OCI-LY7 (cell line): ENCODE data around the gene KIF20A. TPM values are rescaled to one million over a fixed set of nuclear protein-coding genes. Genes with fewer than 3 reads are reported as not detected.
"Not testable (repeated sequence)": the region's sequence is repeated elsewhere in the genome, so short reads cannot be mapped to it uniquely, and the experiment has no call there.

Source experiments
- BruUV-seq: library from RNA; stranded (reverse); fragments of 400-500 nt; replicated peaks from 2 replicates; lab custom pipeline; 2021; lab: Mats Ljungman, UMichigan
- CTCF ChIA-PET: fragments of 300-600 bp; sonication (Branson Sonifier 250); formaldehyde crosslinking; loops from one replicate; lab custom pipeline; 2022; ENCODE audit warnings: antibody characterized with exemption; ENCODE audit not compliant: unreplicated experiment; lab: Charles Lee
- POLR2A ChIA-PET: fragments of 300-600 bp; sonication (Branson Sonifier 250); formaldehyde crosslinking; loops from one replicate; lab custom pipeline; 2022; ENCODE audit warnings: antibody characterized with exemption; lab: Charles Lee
- DNase-seq: peaks from one replicate; pipeline ENCODE4 v3.0.0-alpha.2; 2015; ENCODE audit warnings: low spot score
- H2AFZ ChIP-seq: fragments of 200-600 bp; sonication (generic), shearing (Covaris generic); 2 replicates; pipeline ENCODE4 v1.6.1; 2014; ENCODE audit warnings: mild to moderate bottlenecking, antibody characterized with exemption, low read length, moderate library complexity
- H3K27ac ChIP-seq: fragments of 200-600 bp; sonication (generic); 2 replicates; pipeline ENCODE4 v1.5.1; 2014; ENCODE audit warnings: mixed run types, low read depth, mild to moderate bottlenecking, moderate library complexity, low read length, inconsistent platforms; ENCODE audit not compliant: poor library complexity, severe bottlenecking
- H3K36me3 ChIP-seq: fragments of 200-600 bp; sonication (generic); 2 replicates; pipeline ENCODE4 v1.6.1; 2014; ENCODE audit warnings: mild to moderate bottlenecking, antibody characterized with exemption, low read length, moderate library complexity, mixed read lengths; ENCODE audit not compliant: insufficient read depth
- H3K4me1 ChIP-seq: fragments of 200-600 bp; sonication (generic); 2 replicates; pipeline ENCODE4 v1.5.1; 2014; ENCODE audit warnings: mild to moderate bottlenecking, low read length; ENCODE audit not compliant: insufficient read depth, poor library complexity, severe bottlenecking
- H3K4me2 ChIP-seq: fragments of 200-600 bp; sonication (generic); 2 replicates; pipeline ENCODE4 v1.6.1; 2014; ENCODE audit warnings: mild to moderate bottlenecking, low read length
- H3K4me3 ChIP-seq: fragments of 200-600 bp; sonication (generic); 2 replicates; pipeline ENCODE4 v1.5.1; 2014; ENCODE audit warnings: mild to moderate bottlenecking, low read depth, low read length; ENCODE audit not compliant: poor library complexity, severe bottlenecking
- H3K79me2 ChIP-seq: fragments of 200-600 bp; sonication (generic); 2 replicates; pipeline ENCODE4 v1.6.1; 2016; ENCODE audit warnings: low read depth, mild to moderate bottlenecking, low read length, moderate library complexity, mixed read lengths; ENCODE audit not compliant: insufficient read depth
- H3K9me2 ChIP-seq: fragments of 200-600 bp; sonication (generic); 2 replicates; pipeline ENCODE4 v1.6.1; 2016; ENCODE audit warnings: mild to moderate bottlenecking, low read length, mixed read lengths; ENCODE audit not compliant: insufficient read depth
- H3K9me3 ChIP-seq: fragments of 200-600 bp; sonication (generic); 2 replicates; pipeline ENCODE4 v1.6.1; 2014; ENCODE audit warnings: mild to moderate bottlenecking, mixed run types, low read length, mixed read lengths
- H4K20me1 ChIP-seq: fragments of 200-600 bp; sonication (generic); 2 replicates; pipeline ENCODE4 v1.6.1; 2014; ENCODE audit warnings: mild to moderate bottlenecking, antibody characterized with exemption, low read length, moderate library complexity, mixed read lengths; ENCODE audit not compliant: insufficient read depth
- EZH2phosphoT487 ChIP-seq: fragments of 200-600 bp; sonication (generic); IDR thresholded peaks from 2 replicates; pipeline ENCODE4 v1.6.1; 2018; ENCODE audit warnings: low read depth, borderline replicate concordance, mild to moderate bottlenecking, mixed run types, antibody characterized with exemption, low read length, moderate library complexity, mixed read lengths
- intact Hi-C: fragments of 100-400 bp; cut with micrococcal nuclease; formaldehyde crosslinking; loops from one replicate; pipeline ENCODE4 v1.10.0; 2022; ENCODE audit not compliant: unreplicated experiment
- total RNA-seq, 2 experiments: library from RNA; depleted of rRNA in 1 of 2; stranded (reverse); fragments of >200 nt in 1 of 2; shearing (Covaris generic) in 1 of 2; gene quantifications; 2 replicates each; pipeline ENCODE4 v1.2.3, GENCODE V29; 2014 to 2022
- TF ChIP-seq, protein P1 (sequence below): fragments of 200-600 bp; sonication (generic); conservative IDR thresholded peaks from 2 replicates; pipeline ENCODE4 v1.5.1; 2014; ENCODE audit warnings: mild to moderate bottlenecking, antibody characterized with exemption, low read length, moderate library complexity, mixed read lengths

The KIF20A gene
- total RNA-seq, 2 experiments from 2014 or later: 63.1 to 65.1 TPM

DNA sequence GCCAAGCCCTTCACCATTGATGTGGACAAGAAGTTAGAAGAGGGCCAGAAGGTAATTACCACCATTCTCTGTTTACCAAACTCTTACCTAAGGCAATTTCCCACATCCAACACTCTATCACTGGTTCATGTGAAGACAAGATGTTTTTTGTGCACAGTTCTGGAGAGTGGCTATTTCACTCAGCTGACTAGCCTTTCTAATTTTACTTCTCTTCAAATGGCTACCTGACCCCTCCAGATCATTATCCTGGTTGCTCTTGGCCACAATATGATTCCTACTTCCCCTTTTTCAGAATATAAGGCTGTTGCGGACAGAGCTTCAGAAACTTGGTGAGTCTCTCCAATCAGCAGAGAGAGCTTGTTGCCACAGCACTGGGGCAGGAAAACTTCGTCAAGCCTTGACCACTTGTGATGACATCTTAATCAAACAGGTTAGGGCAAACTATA is 7.1 kb downstream of the KIF20A start:
- peaks cover under 1% of the 10 kb centered on the region for H3K4me1 ChIP-seq
- no TSS peak for BruUV-seq
- no peak overlapping the region for H2AFZ ChIP-seq
- H4K20me1 ChIP-seq: 0 out of 2 replicates have a peak, but pooled peaks cover 6% of the 10 kb centered on the region
- H3K27ac ChIP-seq: no peak overlapping the region
- no peak for DNase-seq
- no peak overlapping the region for H3K4me2 ChIP-seq
- peaks cover 99% of the 10 kb centered on the region for H3K36me3 ChIP-seq
- ChIA-PET CTCF (no interaction called here), POLR2A (interaction anchor here (1.7 to 3.1 kb wide), 2 partner anchors 8 to 28 kb away, joined by 6 to 13 read pairs; partner anchors contain the start of genes BRD8, CDC23 and KIF20A)
- intact Hi-C loops: no loop called here
- H3K9me2 ChIP-seq: no peaks in the 10 kb centered on the region
- H3K79me2 ChIP-seq: peaks cover 5% of the 10 kb centered on the region; the same call in 1 of the 2 replicates
- TF ChIP-seq, protein P1, sequence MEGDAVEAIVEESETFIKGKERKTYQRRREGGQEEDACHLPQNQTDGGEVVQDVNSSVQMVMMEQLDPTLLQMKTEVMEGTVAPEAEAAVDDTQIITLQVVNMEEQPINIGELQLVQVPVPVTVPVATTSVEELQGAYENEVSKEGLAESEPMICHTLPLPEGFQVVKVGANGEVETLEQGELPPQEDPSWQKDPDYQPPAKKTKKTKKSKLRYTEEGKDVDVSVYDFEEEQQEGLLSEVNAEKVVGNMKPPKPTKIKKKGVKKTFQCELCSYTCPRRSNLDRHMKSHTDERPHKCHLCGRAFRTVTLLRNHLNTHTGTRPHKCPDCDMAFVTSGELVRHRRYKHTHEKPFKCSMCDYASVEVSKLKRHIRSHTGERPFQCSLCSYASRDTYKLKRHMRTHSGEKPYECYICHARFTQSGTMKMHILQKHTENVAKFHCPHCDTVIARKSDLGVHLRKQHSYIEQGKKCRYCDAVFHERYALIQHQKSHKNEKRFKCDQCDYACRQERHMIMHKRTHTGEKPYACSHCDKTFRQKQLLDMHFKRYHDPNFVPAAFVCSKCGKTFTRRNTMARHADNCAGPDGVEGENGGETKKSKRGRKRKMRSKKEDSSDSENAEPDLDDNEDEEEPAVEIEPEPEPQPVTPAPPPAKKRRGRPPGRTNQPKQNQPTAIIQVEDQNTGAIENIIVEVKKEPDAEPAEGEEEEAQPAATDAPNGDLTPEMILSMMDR: no peak
- TF ChIP-seq EZH2phosphoT487: no peak
- H3K4me3 ChIP-seq: no peak overlapping the region
- H3K9me3 ChIP-seq: no peaks in the 10 kb centered on the region

DNA sequence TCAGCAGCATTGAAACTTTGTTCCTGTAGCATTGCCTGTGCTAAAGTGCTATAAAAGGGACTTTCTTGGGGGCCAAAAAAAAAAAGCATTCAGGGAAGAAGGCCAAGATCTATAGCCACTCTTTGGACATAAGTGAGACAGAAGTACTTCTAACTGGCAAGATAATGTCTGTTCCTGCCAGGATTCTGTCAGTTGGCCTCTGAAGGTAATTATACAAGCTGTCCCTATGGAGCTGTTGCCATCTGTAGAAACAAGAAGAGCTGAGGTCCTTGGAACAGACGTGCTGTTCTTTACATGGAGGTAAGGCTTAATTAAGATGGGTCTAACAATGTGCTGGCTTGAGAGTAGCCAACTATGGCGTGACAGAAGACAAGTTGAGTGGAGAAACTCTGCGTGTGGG is 9.7 kb downstream of the KIF20A start:
- Histone ChIP-seq H3K36me3 (peaks cover 99% of the 10 kb centered on the region), H3K4me1 (no peaks in the 10 kb centered on the region), H3K27ac (no peak overlapping the region), H4K20me1 (0 out of 2 replicates have a peak, but pooled peaks cover 3% of the 10 kb centered on the region), H3K79me2 (no peaks in the 10 kb centered on the region), H3K4me3 (no peak overlapping the region), H3K9me3 (no peaks in the 10 kb centered on the region), H3K4me2 (no peak overlapping the region), H2AFZ (no peak overlapping the region), H3K9me2 (no peaks in the 10 kb centered on the region)
- POLR2A ChIA-PET: interaction anchor here (0.7 to 3.1 kb wide), 4 partner anchors 11 to 346 kb away, joined by 3 to 13 read pairs (median 3); partner anchors contain the start of genes BRD8 and KIF20A
- BruUV-seq: no TSS peak
- TF ChIP-seq, protein P1: no peak
- TF ChIP-seq EZH2phosphoT487: no peak
- intact Hi-C loops: no loop called here
- CTCF ChIA-PET: interaction anchor here (0.6 kb wide), 1 partner anchor 193 kb away, joined by 3 read pairs; no protein-coding TSS in a partner anchor
- no peak for DNase-seq

DNA sequence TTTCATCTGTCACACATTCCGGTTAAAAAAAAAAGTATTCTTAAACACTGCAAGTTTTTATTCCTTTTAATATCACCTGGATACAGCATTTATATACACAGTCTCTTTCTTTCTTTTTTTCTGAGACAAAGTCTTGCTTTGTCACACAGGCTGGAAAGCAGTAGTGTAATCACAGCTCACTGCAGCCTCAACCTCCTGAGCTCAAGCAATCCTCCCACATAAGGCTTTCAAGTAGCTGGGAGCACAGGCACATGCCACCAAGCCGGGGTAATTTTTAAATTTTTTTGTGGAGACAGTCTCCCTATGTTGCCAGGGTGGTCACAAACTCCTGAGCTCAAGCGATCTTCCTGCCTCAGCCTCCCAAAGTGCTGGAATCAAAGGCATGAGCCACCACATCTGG is 13.9 kb downstream of the KIF20A start:
- TF ChIP-seq EZH2phosphoT487: no peak
- TF ChIP-seq, protein P1: no peak
- no peaks in the 10 kb centered on the region for H3K79me2 ChIP-seq
- H4K20me1 ChIP-seq: 0 out of 2 replicates have a peak, but pooled peaks cover 2% of the 10 kb centered on the region
- H2AFZ ChIP-seq: no peak overlapping the region
- BruUV-seq: no TSS peak
- no peaks in the 10 kb centered on the region for H3K4me1 ChIP-seq
- ChIA-PET POLR2A (interaction anchor here (0.6 to 0.7 kb wide), 4 partner anchors 17 to 192 kb away, joined by 3 read pairs; no protein-coding TSS in a partner anchor), CTCF (no interaction called here)
- H3K9me2 ChIP-seq: no peaks in the 10 kb centered on the region
- H3K4me3 ChIP-seq: no peak overlapping the region
- H3K9me3 ChIP-seq: no peaks in the 10 kb centered on the region
- no peak overlapping the region for H3K4me2 ChIP-seq
- peaks cover 88% of the 10 kb centered on the region for H3K36me3 ChIP-seq
- DNase-seq: no peak
- H3K27ac ChIP-seq: no peak overlapping the region
- intact Hi-C loops: no loop called here

DNA sequence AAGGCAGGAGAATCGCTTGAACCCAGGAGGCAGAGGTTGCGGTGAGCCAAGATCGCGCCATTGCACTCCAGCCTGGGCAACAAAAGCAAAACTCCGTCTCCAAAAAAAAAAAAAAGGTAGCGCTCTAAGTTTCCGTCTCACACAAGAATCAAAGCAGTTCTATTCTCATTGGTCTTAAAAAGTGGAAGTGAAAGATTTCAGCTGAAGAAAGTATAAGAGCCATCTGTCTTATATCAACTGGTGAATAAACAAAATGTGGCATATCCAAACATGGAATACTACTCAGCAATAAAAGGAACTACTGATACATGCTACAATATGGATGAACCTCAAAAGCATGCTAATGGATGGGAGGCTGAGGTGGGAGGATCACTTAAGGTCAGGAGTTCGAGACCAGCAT is 14.9 kb downstream of the KIF20A start:
- intact Hi-C loops: not testable (repeated sequence)
- peaks cover 88% of the 10 kb centered on the region for H3K36me3 ChIP-seq
- POLR2A ChIA-PET: interaction anchor here (0.6 to 0.8 kb wide), 2 partner anchors 102 to 146 kb away, joined by 3 read pairs; no protein-coding TSS in a partner anchor

More for the DNA sequence above, 14.9 kb downstream of the KIF20A start:
- H3K79me2 ChIP-seq, H4K20me1 ChIP-seq, H3K4me2 ChIP-seq, H2AFZ ChIP-seq, BruUV-seq, H3K9me3 ChIP-seq, H3K4me3 ChIP-seq, H3K4me1 ChIP-seq, H3K27ac ChIP-seq, CTCF ChIA-PET, H3K9me2 ChIP-seq: not testable (repeated sequence)
- peak; percentile 14 for DNase-seq
